ENCODE measurements around the gene SLC25A15.

SLC25A15 gene

DNA sequence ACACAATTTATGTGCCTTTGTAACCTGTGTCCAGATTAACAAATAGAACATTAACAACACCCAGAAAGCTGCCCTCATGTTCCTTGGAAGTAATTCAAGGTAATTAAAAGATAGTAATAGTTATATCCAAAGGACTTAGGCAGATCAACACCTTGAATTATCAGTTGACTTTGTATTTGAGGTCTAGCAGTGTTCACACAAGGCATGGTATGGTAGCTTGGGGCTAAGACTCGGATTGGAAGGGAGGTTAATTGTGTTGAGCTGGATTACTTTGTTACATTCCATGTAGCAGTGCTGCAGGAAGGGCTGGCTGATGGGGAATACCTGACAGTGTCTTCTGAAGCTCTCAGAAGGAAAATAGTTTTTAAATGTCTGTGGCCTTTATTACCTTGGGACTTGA lies 16.8 kb downstream of the SLC25A15 start:
- intact Hi-C loops (cut with DNase I; ENCODE audit: low total_unique reads): no loop called here
- H3K4me3 ChIP-seq: no peak overlapping the region
- no peaks in the 10 kb centered on the region for H3K9me3 ChIP-seq
- no peaks in the 10 kb centered on the region for H3K4me1 ChIP-seq
- H3K27me3 ChIP-seq: no peaks in the 10 kb centered on the region
- DNase-seq: no peak
- H3K36me3 ChIP-seq: peaks cover 37 to 90% (median 44%) of the 10 kb centered on the region in 3 donors
- no peak for TF ChIP-seq CTCF (IDR thresholded peaks at IDR 0.05)
- no peak overlapping the region for H3K27ac ChIP-seq

DNA sequence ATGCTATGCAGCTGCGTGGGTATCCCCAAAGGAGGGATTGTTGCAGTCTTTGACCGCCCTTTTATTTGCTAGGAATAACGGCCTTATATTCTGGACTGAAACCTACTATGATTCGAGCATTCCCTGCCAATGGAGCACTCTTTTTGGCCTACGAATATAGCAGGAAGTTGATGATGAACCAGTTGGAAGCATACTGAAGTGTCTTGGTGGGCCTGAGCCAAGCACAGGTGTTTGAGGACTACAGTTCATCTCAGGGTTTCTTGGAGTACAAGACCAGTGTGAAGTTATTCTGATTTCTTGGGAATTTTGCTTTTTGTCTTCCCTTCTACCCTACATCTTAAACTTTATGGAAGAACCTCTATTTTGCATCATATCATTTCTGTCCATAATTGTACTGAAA lies 20.1 kb downstream of the SLC25A15 start:
- intact Hi-C loops (cut with DNase I; ENCODE audit: low total_unique reads): no loop called here
- no peak for DNase-seq
- H3K4me1 ChIP-seq: no peaks in the 10 kb centered on the region
- no peak overlapping the region for H3K27ac ChIP-seq
- H3K36me3 ChIP-seq: peaks cover 46 to 92% (median 60%) of the 10 kb centered on the region in 3 donors
- TF ChIP-seq CTCF (IDR thresholded peaks at IDR 0.05): no peak
- no peak overlapping the region for H3K4me3 ChIP-seq
- no peaks in the 10 kb centered on the region for H3K27me3 ChIP-seq
- H3K9me3 ChIP-seq: no peaks in the 10 kb centered on the region

DNA sequence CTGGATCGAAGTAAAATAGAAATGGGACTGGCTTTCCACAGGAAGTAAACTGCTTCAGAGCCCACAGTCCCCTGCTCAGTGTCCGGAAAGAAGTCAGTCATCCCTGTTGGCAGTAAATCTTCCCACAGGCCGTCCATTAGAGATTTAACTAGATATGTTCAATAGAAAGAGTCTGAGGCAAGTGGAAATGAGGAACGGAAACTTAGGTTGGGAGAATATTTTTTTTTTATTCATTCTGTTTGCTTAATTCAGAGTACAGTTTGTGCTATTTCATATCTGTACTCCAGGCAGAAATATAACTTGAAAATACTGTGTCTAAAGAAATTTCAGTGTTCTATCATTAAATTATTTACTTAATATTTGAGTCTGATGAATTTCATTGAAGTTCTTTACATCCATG lies 22.7 kb downstream of the SLC25A15 start:
- Histone ChIP-seq H3K4me1 (no peaks in the 10 kb centered on the region), H3K4me3 (no peak overlapping the region), H3K27ac (no peak overlapping the region), H3K9me3 (peaks cover 0 to 21% (median 0%) of the 10 kb centered on the region in 3 donors), H3K36me3 (peaks cover 43 to 85% (median 60%) of the 10 kb centered on the region in 3 donors), H3K27me3 (no peaks in the 10 kb centered on the region)
- intact Hi-C loops (cut with DNase I; ENCODE audit: low total_unique reads): no loop called here
- no peak for DNase-seq
- TF ChIP-seq CTCF (IDR thresholded peaks at IDR 0.05): no peak

GRCh38 chr13:40812724-40813445 lies 23.5 kb downstream of the SLC25A15 start:
- H3K27me3 ChIP-seq: no peaks in the 10 kb centered on the region
- no peaks in the 10 kb centered on the region for H3K4me1 ChIP-seq
- no peak overlapping the region for H3K27ac ChIP-seq
- intact Hi-C loops (cut with DNase I; ENCODE audit: low total_unique reads): no loop called here
- peaks cover 0 to 27% (median 0%) of the 10 kb centered on the region in 3 donors for H3K9me3 ChIP-seq
- no peak for TF ChIP-seq CTCF (IDR thresholded peaks at IDR 0.05)
- H3K36me3 ChIP-seq: peaks cover 40 to 78% (median 60%) of the 10 kb centered on the region in 3 donors
- no peak overlapping the region for H3K4me3 ChIP-seq
- DNase-seq: no peak

DNA sequence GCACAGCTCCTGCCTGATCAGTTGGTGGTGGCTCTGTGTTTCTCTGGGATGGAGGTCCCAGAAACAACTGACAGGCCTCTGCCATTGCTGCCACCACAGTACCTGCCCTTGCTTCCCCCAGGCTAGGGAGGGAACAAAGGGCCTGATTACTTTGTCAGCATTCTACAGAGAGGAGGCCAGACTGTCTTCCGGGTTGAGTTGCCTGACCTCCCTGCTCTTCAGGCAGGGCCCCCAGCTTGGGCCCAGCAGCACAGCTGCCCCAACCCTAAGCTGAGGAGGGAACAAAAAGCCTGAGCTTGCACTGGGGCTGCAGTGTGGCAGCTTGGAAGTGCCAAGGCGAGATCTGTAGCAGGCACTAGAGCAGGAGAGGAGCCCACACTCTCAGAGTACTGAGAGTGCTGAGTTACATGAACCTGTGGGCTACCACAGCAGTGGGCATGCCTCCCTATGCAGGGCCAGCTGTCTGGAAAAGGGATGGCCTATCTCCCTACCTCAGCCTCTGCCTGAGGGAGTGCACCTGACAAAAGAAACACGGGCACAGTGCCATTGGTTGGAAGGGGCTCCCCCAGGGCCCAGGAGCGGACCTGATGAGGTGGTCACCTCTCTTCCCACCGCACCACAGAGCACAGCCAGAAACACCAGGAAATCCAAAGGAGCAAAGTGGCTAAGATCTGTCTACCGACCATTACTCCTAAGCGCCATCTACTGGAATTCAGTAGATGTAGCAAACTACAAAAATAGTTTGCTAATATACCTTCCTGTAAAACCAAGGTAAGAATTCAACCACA lies 24.4 kb downstream of the SLC25A15 start:
- Histone ChIP-seq H3K4me3 (no peak overlapping the region), H3K9me3 (peaks cover 0 to 27% (median 0%) of the 10 kb centered on the region in 3 donors), H3K4me1 (no peaks in the 10 kb centered on the region), H3K27me3 (no peaks in the 10 kb centered on the region), H3K36me3 (peaks cover 39 to 68% (median 59%) of the 10 kb centered on the region in 3 donors), H3K27ac (no peak overlapping the region)
- intact Hi-C loops (cut with DNase I; ENCODE audit: low total_unique reads): no loop called here
- TF ChIP-seq CTCF (IDR thresholded peaks at IDR 0.05): peak in 1 of 2 experiments; percentile 11
- no peak for DNase-seq
